ENCODE data around the gene RASA1. TPM values are rescaled to one million over a fixed set of nuclear protein-coding genes. Genes with fewer than 3 reads are reported as not detected.
A peak's percentile ranks its signal among the peaks of the same experiment; 100 is the strongest.

RASA1 gene
- total and polyA plus RNA-seq, 9 of the 15 experiments (the other 6 are each of a cell fraction or from before 2014, with no cell fraction given): 3.2 to 17.3 (median 9.2) TPM

DNA sequence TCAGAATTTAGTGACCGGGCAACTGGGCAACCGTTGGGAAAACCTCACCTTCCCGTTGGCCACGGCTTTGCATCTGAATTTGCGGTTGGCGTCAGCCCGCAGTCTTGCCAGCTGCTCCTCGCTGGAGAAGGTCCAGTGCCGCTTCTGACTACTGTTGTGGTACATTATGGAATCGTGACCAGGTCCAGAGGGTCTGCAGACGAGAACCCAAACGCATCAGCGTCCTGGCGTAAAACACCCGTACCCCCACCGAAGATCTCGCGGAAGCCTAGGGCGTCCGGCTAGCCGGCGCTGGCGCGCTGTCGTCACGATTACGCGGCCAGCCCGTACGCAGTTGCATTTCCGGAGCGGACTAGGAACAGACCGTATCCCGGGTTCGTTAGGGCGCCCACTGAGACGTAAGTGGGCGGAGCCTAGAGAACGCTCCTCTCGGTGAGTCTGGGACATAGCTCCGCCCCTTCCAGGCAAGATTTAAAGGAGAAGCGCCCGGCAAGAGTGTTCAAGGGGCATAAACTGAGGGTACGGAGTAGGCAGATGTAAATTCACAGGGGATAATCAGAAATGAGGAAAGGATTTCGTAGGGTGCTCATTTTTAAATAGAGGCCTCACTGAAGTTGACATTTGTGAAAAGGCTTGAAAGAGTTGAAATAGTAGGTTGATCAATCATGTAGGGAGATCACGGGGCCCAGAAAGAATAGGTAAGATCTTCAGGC, 145.1 kb downstream of the RASA1 start, which contains the start of gene CCNH (continued):
- TF ChIP-seq, protein P1, sequence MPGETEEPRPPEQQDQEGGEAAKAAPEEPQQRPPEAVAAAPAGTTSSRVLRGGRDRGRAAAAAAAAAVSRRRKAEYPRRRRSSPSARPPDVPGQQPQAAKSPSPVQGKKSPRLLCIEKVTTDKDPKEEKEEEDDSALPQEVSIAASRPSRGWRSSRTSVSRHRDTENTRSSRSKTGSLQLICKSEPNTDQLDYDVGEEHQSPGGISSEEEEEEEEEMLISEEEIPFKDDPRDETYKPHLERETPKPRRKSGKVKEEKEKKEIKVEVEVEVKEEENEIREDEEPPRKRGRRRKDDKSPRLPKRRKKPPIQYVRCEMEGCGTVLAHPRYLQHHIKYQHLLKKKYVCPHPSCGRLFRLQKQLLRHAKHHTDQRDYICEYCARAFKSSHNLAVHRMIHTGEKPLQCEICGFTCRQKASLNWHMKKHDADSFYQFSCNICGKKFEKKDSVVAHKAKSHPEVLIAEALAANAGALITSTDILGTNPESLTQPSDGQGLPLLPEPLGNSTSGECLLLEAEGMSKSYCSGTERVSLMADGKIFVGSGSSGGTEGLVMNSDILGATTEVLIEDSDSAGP (CRISPR knock-in tag; IDR thresholded peaks at IDR 0.05): peak; percentile 96
- TF ChIP-seq, protein P2, sequence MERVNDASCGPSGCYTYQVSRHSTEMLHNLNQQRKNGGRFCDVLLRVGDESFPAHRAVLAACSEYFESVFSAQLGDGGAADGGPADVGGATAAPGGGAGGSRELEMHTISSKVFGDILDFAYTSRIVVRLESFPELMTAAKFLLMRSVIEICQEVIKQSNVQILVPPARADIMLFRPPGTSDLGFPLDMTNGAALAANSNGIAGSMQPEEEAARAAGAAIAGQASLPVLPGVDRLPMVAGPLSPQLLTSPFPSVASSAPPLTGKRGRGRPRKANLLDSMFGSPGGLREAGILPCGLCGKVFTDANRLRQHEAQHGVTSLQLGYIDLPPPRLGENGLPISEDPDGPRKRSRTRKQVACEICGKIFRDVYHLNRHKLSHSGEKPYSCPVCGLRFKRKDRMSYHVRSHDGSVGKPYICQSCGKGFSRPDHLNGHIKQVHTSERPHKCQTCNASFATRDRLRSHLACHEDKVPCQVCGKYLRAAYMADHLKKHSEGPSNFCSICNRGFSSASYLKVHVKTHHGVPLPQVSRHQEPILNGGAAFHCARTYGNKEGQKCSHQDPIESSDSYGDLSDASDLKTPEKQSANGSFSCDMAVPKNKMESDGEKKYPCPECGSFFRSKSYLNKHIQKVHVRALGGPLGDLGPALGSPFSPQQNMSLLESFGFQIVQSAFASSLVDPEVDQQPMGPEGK (CRISPR knock-in tag; IDR thresholded peaks at IDR 0.05; ENCODE audit: borderline replicate concordance): 0 out of 2 replicates have a peak, but pooled peaks have one; percentile 30
- 0 out of 2 replicates have a peak, but pooled peaks have one; percentile 29 for TF ChIP-seq TAF7 (tag; IDR thresholded peaks at IDR 0.05)
- TF ChIP-seq SLC30A9 (CRISPR knock-in tag; IDR thresholded peaks at IDR 0.05): no peak
- TF ChIP-seq MAZ (CRISPR knock-in tag; conservative IDR thresholded peaks at IDR 0.05 in 1 of 2, IDR thresholded peaks at IDR 0.05 in 1 of 2): 0 out of 4 replicates have a peak, but pooled peaks of 1 of the 2 experiments have one; percentile 39
- TF ChIP-seq, protein P3, sequence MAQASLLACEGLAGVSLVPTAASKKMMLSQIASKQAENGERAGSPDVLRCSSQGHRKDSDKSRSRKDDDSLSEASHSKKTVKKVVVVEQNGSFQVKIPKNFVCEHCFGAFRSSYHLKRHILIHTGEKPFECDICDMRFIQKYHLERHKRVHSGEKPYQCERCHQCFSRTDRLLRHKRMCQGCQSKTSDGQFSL (CRISPR knock-in tag; IDR thresholded peaks at IDR 0.05): no peak
- TF ChIP-seq, protein P3 (tag; IDR thresholded peaks at IDR 0.05): no peak
- TF ChIP-seq NEUROD1 (IDR thresholded peaks at IDR 0.05; ENCODE audit: borderline replicate concordance, low read depth, low read length, partially characterized antibody): peak; percentile 46
- TF ChIP-seq, protein P4, sequence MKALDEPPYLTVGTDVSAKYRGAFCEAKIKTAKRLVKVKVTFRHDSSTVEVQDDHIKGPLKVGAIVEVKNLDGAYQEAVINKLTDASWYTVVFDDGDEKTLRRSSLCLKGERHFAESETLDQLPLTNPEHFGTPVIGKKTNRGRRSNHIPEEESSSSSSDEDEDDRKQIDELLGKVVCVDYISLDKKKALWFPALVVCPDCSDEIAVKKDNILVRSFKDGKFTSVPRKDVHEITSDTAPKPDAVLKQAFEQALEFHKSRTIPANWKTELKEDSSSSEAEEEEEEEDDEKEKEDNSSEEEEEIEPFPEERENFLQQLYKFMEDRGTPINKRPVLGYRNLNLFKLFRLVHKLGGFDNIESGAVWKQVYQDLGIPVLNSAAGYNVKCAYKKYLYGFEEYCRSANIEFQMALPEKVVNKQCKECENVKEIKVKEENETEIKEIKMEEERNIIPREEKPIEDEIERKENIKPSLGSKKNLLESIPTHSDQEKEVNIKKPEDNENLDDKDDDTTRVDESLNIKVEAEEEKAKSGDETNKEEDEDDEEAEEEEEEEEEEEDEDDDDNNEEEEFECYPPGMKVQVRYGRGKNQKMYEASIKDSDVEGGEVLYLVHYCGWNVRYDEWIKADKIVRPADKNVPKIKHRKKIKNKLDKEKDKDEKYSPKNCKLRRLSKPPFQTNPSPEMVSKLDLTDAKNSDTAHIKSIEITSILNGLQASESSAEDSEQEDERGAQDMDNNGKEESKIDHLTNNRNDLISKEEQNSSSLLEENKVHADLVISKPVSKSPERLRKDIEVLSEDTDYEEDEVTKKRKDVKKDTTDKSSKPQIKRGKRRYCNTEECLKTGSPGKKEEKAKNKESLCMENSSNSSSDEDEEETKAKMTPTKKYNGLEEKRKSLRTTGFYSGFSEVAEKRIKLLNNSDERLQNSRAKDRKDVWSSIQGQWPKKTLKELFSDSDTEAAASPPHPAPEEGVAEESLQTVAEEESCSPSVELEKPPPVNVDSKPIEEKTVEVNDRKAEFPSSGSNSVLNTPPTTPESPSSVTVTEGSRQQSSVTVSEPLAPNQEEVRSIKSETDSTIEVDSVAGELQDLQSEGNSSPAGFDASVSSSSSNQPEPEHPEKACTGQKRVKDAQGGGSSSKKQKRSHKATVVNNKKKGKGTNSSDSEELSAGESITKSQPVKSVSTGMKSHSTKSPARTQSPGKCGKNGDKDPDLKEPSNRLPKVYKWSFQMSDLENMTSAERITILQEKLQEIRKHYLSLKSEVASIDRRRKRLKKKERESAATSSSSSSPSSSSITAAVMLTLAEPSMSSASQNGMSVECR (CRISPR knock-in tag; IDR thresholded peaks at IDR 0.05): 0 out of 2 replicates have a peak, but pooled peaks have one; percentile 9
- TF ChIP-seq CREB1 (IDR thresholded peaks at IDR 0.05): peak; percentile 99
- peak; percentile 97 for TF ChIP-seq CREB1 (CRISPR knock-in tag; IDR thresholded peaks at IDR 0.05)
- TF ChIP-seq HCFC1 (IDR thresholded peaks at IDR 0.05; ENCODE audit: low read depth, low read length): peak; percentile 76
- no peak for TF ChIP-seq TCF7 (IDR thresholded peaks at IDR 0.05; ENCODE audit: borderline replicate concordance)
- TF ChIP-seq STAT5A (IDR thresholded peaks at IDR 0.05; ENCODE audit: borderline replicate concordance, low read length): no peak
- TF ChIP-seq JUND (IDR thresholded peaks at IDR 0.05; ENCODE audit: borderline replicate concordance, low read depth, low read length): peak; percentile 59
- peak; percentile 9; the same call in 1 of the 3 replicates for TF ChIP-seq JUND (tag; IDR thresholded peaks at IDR 0.05; ENCODE audit: borderline replicate concordance, low read depth, low read length)

Data from K562 (cell line).